GM12892 (cell line): ENCODE results near the gene RUVBL2.

ENCODE experiments used
- POLR2AphosphoS5 ChIP-seq: IDR thresholded peaks from 2 replicates; pipeline ENCODE4 v1.6.1; 2011; ENCODE audit warnings: low read depth, low read length, control low read depth
- TAF1 ChIP-seq: IDR thresholded peaks from 2 replicates; pipeline ENCODE4 v1.6.1; 2011; ENCODE audit warnings: low read depth, mild to moderate bottlenecking, control low read depth, low read length, borderline replicate concordance

DNA sequence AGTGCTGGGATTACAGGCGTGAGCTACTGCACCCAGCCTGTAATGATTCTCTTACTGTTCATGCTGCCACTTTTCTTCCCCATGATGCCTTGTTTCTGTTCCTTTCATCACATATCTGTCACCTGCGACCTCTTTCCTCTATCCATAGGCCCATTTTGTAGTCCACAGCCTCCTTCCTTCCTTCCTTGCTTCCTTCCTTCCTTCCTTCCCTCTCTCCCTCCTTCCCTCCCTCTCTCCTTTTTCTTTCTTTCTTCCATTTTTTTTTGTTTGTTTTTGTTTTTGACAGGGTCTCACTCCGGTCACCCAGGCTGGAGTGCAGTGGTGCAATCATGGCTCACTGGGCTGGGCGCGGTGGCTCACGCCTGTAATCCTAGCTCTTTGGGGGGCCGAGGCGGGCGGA lies 4.8 kb upstream of the RUVBL2 start:
- TF ChIP-seq TAF1 (no peak), POLR2AphosphoS5 (no peak)
